OCI-M2 (cell line): ENCODE measurements around the gene PITX3.
"Not testable (repeated sequence)": the region's sequence is repeated elsewhere in the genome, so short reads cannot be mapped to it uniquely, and the experiment has no call there.

Experiments
- DNase-seq: peaks from one replicate; lab custom pipeline; 2025; ENCODE audit not compliant: unreplicated experiment; lab: John Stamatoyannopoulos, UW

PITX3 gene

DNA sequence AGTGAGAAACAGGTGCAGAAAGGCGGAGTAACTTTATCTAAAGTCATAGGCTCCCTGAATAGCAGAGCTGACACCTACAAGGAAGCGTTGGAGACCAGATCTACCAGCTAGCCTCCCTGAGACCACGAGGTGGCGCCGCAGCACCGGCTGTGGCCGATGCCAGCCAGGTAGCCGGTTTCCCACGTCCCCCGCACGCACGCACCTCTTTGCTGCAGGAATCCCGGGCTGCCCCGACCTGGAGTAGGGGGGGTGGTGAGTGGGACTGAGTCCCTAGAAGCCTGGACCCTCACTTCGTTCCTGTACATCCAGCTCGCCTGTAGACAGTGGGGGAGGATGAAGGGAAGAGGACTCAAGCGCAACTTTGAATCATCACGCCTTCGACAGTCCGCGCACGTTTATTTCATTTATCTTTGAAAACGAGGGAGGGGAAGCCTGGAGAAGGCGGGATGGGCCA lies 11.5 kb downstream of the PITX3 start:
- DNase-seq: peak; percentile 59

DNA sequence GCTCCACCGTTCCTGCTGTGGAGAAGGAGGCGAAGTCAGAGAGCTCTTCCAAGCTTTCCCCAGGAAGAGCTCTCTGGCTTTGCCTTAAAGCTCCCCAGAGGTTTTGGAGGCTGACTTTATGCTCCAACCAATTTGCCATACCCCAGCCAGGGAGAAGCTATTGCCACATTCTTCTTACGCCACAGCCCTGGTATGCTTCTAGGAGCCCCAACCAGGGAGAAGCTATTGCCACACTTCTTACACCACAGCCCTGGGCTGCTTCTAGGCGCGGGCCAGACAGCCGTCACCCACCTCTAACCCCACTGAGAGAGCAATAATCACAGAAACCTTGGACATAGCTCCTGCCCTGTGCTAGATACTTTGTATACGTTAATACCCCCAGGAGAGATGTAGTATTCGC lies 14.3 kb downstream of the PITX3 start:
- no peak for DNase-seq

DNA sequence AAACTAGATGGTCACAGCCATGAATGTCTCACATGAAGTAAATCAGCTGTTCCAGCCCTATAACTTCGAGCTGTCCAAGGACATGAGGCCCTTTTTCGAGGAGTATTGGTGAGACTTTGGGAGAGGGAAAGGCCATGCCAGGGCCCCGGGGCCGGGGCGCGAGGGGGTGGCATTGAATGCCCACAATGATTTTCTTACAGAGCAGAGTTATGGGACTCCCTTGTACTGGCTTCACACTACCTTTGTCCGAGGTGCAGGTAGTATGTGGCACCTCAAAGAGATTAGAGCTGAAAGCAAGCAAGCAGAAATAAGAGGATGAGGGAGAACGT lies 14.8 kb downstream of the PITX3 start:
- no peak for DNase-seq

DNA sequence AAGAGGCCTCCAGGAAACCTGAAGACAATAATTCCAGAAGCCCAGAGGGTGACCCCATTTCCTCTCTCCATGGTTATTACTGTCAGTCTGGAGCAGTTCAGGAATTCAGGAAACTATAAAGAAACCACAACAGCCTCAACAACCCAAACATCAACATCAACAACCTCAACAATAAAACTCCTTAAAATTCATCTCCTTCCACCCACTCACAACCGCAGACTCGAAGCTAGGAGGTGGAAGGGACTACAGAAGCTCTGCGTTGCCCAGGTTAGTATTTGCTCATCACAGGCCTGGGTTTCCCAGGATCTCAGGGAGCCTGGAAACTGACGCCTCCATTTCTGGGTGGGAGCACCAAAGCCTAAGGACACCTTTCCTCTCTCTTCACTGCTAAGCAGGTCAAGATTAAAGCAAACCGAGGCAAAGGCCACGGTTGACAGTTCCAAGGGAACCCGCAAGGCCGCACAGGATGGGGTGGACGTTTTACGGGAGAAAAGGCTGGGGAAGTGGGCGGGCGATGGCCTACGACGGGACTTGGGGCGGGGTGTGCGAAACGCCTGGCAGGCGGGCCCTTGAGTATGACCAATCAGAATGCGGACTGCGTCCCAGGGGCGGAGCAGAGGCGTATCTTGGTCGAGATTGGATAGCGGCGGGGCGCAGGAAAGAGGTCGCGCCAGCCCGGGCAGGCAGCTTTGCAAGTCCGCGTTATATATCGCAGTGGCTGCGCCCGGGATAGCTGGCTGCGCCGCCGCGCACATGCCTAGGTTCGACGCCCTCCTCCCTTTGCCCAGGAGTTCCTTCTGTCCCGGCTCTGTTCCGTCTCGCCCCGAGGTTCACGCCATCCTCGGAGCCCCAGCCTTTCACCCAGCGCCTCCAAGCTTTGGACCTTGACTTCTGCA lies 15.4 kb downstream of the PITX3 start, which contains the start of gene ELOVL3:
ELOVL3 (plus strand) TSS at position 654 of the 896 bp plus-strand sequence. CDS start 250 bp downstream, outside the sequence.
- peak; percentile 56 for DNase-seq

DNA sequence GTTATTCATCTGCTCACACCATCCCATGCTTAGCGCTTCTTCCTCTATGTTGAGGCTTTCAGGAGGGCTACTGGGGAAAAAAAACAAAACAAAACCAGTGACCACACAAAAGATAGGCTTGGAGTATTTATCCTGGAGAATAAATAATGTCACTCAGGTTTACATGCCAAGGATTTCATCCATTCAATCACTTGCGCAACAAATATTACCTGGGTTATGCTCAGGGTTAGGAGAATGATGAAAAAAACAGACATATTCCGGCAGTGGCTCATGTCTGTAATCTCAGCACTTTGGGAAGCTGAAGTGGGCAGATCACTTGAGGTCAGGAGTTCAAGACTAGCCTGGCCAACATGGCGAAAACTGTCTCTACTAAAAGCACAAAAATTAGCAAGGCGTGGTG lies 18.5 kb downstream of the PITX3 start:
- DNase-seq: no peak

DNA sequence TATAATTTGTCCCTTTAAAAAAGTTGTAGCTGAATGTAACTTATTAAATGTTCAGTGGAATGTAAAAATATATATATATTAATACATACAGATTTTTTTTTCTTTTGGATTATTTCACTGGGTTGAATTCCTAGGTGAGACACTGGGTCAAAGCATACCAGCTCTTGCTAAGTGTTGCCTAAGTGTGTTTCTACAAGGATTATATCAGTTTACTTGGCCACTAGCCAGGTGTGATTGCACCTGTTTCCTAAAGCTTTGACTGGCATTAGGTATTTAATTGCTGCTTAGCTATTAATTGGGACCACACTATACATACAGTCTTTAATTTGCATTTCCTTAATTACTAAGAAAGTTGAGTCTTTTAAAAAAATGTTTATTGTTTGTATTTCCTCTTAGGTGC lies 20.7 kb downstream of the PITX3 start:
- DNase-seq: no peak

- no peak for DNase-seq
Measured at GRCh38 chr10:102219370-102219769, 21.9 kb downstream of the PITX3 start.

- DNase-seq: not testable (repeated sequence)
Measured at GRCh38 chr10:102213599-102213998, 27.7 kb downstream of the PITX3 start.

DNA sequence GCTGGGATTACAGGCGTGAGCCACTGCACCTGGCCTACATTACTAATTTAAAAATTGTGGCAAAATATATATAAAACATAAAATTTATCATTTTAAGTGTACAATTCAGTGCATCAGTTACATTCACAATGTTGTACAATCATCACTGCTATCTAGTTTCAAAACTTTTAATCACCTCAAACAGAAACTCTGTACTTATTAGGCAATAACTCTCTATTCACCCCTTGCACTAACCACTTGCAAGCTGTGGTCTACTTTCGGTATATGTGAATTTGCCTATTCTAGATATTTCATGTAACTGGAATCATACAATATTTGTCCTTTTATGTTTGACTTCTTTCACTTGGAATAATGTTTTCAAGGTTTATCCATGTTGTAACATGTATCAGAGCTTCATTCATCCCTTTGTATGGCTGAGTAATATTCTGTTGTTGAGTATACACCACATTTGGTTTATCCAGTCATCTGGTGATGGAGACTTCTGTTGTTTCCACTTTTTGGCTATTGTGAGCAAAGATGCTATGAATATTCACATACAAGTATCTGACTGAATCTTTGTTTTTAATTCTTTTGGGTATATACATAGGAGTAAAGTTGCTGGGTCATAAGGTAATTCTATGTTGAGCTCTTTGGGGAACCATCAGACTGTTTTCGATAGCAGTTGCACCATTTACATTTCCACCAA lies 29.6 kb downstream of the PITX3 start:
- DNase-seq: no peak

GRCh38 chr10:102208311-102209035 lies 32.8 kb downstream of the PITX3 start:
- DNase-seq: no peak

GRCh38 chr10:102202386-102202785 lies 38.9 kb downstream of the PITX3 start:
- no peak for DNase-seq

DNA sequence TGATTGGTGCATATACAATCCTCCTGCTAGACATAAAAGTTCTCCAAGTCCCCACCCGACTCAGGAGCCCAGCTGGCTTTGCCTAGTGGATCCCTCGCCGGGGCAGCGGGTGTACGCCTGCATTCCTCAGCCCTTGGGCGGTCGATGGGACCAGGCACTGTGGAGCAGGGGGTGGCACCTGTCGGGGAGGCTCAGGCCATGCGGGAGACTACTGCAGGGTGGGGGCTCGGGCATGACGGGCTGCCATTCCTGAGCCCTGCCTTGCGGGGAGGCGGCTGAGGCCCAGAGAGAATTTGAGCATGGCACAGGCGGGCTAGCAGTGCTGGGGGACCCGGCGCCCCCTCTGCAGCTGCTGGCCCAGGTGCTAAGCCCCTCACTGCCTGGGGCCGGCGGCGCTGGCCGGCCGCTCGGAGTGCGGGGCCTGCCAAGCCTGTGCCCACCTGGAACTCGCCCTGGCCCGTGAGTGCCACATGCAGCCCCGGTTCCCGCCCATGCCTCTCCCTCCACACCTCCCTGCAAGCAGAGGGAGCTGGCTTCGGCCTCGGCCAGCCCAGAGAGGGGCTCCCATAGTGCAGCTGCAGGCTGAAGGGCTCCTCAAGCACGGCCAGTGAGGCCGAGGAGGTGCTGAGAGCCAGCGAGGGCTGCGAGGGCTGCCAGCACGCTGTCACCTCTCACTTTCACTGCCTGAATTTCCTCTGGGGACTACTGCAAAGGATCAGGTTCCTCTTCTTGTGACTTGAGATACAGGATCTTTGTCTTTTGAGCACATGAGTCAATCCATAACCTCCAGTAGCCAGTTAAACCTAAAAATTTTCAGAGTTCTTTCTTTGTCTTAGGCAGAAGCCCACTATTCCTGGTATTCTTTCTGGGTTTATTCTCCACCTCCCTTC lies 40.3 kb downstream of the PITX3 start:
- DNase-seq: no peak

GRCh38 chr10:102198027-102198426 lies 43.3 kb downstream of the PITX3 start:
- no peak for DNase-seq

DNA sequence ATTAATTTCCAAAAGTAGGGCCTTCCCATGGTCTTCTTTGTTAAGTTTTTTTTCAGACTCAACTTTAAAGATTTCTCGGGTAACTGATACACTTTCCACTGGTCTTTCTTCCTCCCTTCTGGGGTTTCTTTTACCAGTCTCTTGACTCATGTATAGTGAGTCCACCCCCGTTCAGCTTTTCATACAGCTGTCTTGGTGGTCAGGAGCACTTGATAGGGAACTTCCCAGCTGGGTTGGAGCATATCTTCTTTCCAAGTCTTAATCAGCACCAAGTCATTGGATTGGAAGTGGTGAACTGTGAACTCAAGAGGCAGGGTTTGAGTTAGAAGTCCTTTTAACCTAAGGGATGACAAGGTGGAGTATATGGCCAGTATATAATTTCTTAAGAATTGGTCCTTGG lies 44.4 kb downstream of the PITX3 start:
- DNase-seq: no peak

- DNase-seq: no peak
Measured at GRCh38 chr10:102195296-102195870, 45.9 kb downstream of the PITX3 start.

- no peak for DNase-seq
Measured at GRCh38 chr10:102191956-102192355, 49.4 kb downstream of the PITX3 start.

GRCh38 chr10:102188941-102189898 lies 52.1 kb downstream of the PITX3 start:
- DNase-seq: not testable (repeated sequence)

GRCh38 chr10:102188298-102188940 lies 52.9 kb downstream of the PITX3 start:
- no peak for DNase-seq
